ENCODE data around the gene INTS7.

DNA sequence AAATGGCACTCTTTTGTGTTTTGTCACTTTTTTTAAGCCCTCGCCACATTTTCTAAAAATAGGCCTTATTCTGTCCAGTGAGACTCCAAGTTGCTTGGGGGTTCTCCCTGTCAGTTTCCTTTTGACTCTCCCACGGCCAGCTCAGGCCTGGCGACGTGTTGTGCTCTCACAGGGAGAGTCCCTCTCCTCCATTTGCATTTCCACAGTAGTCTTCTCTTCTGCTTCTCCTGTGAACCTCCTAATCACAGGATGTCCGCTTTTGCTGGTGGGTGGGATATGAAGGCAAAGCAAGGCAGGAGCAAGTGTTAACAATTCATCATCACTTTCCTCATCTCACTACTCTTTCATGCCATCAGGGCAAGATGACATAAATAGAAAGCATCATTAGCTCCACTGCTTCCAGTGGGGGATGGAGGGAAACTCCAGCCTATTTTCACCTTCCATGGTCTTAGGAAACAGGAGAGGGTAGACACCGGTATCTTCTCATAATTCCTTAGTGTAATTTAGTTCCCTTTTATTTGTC, 99.8 kb downstream of the INTS7 start:
- no peak for TF ChIP-seq POLR2AphosphoS5 (IDR thresholded peaks at IDR 0.05; ENCODE audit: low read depth, low read length)
- TF ChIP-seq SIN3A (IDR thresholded peaks at IDR 0.05; ENCODE audit: borderline replicate concordance, insufficient read depth, low read length): no peak
- TF ChIP-seq, protein P1, sequence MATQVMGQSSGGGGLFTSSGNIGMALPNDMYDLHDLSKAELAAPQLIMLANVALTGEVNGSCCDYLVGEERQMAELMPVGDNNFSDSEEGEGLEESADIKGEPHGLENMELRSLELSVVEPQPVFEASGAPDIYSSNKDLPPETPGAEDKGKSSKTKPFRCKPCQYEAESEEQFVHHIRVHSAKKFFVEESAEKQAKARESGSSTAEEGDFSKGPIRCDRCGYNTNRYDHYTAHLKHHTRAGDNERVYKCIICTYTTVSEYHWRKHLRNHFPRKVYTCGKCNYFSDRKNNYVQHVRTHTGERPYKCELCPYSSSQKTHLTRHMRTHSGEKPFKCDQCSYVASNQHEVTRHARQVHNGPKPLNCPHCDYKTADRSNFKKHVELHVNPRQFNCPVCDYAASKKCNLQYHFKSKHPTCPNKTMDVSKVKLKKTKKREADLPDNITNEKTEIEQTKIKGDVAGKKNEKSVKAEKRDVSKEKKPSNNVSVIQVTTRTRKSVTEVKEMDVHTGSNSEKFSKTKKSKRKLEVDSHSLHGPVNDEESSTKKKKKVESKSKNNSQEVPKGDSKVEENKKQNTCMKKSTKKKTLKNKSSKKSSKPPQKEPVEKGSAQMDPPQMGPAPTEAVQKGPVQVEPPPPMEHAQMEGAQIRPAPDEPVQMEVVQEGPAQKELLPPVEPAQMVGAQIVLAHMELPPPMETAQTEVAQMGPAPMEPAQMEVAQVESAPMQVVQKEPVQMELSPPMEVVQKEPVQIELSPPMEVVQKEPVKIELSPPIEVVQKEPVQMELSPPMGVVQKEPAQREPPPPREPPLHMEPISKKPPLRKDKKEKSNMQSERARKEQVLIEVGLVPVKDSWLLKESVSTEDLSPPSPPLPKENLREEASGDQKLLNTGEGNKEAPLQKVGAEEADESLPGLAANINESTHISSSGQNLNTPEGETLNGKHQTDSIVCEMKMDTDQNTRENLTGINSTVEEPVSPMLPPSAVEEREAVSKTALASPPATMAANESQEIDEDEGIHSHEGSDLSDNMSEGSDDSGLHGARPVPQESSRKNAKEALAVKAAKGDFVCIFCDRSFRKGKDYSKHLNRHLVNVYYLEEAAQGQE (IDR thresholded peaks at IDR 0.05; ENCODE audit: insufficient read depth in 1 of 2, low read depth in 2 of 2, low read length in 2 of 2): no peak
- TF ChIP-seq TAF1 (IDR thresholded peaks at IDR 0.05; ENCODE audit: borderline replicate concordance, insufficient read depth, low read length): no peak
- no peak for TF ChIP-seq FOXP2 (optimal IDR thresholded peaks at IDR 0.05; ENCODE audit: borderline replicate concordance, extremely low read depth, extremely low read length, insufficient read depth)
